WTC11 (cell line): Measurements from ENCODE around the gene TERT.

Source experiments
- MLX ChIP-seq: sonication (generic); formaldehyde crosslinking; IDR thresholded peaks from 2 replicates; pipeline ENCODE4 v1.8.1; 2023; ENCODE audit warnings: mild to moderate bottlenecking, missing genetic modification reagents, moderate library complexity
- NR2C2 ChIP-seq: sonication (generic); formaldehyde crosslinking; IDR thresholded peaks from 2 replicates; pipeline ENCODE4 v1.8.0; 2022; ENCODE audit warnings: mild to moderate bottlenecking, missing genetic modification reagents

DNA sequence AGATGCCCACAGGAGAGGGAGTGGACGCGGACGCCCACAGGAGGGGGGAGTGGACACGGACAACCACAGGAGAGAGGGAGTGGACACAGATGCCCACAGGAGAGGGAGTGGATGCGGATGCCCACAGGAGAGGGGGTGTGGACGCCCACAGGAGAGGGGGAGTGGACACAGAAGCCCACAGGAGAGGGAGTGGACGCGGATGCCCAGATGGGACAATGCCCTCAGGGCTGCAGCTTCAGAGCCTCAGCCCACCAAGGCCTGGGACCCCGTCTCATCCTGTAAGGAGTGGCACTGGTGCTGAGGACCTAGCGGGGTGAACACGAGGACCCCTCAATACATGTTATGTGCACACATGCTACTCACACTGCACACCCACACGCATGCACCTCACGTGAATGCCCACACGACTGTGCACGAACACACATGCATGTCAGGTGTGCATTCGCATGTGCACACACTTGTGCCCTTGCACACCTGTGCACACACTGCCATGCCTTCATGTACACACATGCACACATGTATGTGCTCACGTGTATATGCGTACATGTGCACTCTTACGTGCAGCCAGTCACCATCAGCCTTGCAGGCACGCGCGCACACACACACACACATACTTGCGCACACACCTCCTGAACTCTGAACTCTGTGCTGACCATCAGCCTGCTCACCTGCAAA is 34.9 kb downstream of the TERT start:
- TF ChIP-seq NR2C2 (no peak), MLX (no peak)
